PC-9 (cell line): ENCODE measurements around the gene FJX1.

Experiments used
- CTCF ChIP-seq: fragments of 200-600 bp; sonication (generic); conservative IDR thresholded peaks from 2 replicates; pipeline ENCODE4 v1.6.1; 2017; ENCODE audit warnings: mixed run types, antibody characterized with exemption, mild to moderate bottlenecking, moderate library complexity
- EZH2 ChIP-seq: fragments of 200-600 bp; sonication (generic); IDR thresholded peaks from 2 replicates; pipeline ENCODE4 v1.8.0; 2017; ENCODE audit warnings: antibody characterized with exemption, low read depth

GRCh38 chr11:35606206-35606605 lies 12.1 kb upstream of the FJX1 start:
- TF ChIP-seq CTCF, result no peak
- TF ChIP-seq EZH2, result no peak
